Right lobe of liver (tissue), 4 donors: ENCODE measurements around the gene PTCH1.

Experiments used
- CTCF ChIP-seq, 4 donors: fragments of 200-600 bp in 3 of 4; fragments of 450-650 bp in 1 of 4; IDR thresholded peaks; one replicate each; pipeline versions ENCODE4 v1.5.1 to v1.8.0; 2016 to 2022; ENCODE audit warnings: antibody characterized with exemption in 4 of 4, mild to moderate bottlenecking in 2 of 4
- POLR2A ChIP-seq: fragments of 450-650 bp; IDR thresholded peaks from one replicate; pipeline ENCODE4 v1.6.1; 2017; ENCODE audit warnings: antibody characterized with exemption, mild to moderate bottlenecking
- donor health status: DM: no; HTN: no; CAD: no.
- donor health status: DM: no; HTN: no; CAD: no.
- donor health status: DM: no; HTN: yes; CAD: no.

GRCh38 chr9:95465115-95465514 lies 51.7 kb downstream of the PTCH1 start:
- TF ChIP-seq POLR2A (no peak), CTCF (IDR thresholded peaks at IDR 0.05) (no peak)
